Measurements from ENCODE around the gene SPHK2. TPM values are rescaled to one million over a fixed set of nuclear protein-coding genes. Genes with fewer than 3 reads are reported as not detected.

The SPHK2 gene
- polyA plus RNA-seq, 3 donors: 8.5 to 9.4 (median 9.1) TPM

DNA sequence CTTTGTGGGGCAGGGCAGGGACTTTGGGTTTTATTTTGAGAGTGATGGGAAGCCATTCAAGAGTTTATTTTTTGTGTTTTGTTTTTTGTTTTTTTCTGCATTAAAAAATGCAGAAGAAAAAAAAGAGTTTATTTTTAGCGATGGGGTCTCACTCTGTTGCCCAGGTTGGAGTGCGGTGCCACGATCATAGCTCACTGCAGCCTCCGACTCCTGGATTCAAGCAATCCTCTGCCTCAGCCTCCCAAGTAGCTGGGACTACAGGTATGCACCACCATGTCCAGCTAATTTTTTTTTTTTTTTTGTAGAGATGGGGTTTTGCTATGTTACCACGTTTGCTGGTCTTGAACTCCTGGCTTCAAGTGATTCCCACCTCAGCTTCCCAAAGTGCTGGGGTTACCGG, 39.2 kb downstream of the SPHK2 start:
- H4K20me1 ChIP-seq (ENCODE audit: insufficient read depth, low read length): no peaks in the 10 kb centered on the region
- H3K27me3 ChIP-seq (ENCODE audit: control insufficient read depth in 2 of 2, insufficient read depth in 2 of 2, low read length in 2 of 2): no peaks in the 10 kb centered on the region
- H3K36me3 ChIP-seq (replicated peaks in 1 of 2; ENCODE audit: control insufficient read depth in 1 of 2, insufficient read depth in 2 of 2, low read length in 2 of 2): no peaks in the 10 kb centered on the region
- peaks cover 16% of the 10 kb centered on the region for H3K4me1 Mint-ChIP-seq
- no peaks in the 10 kb centered on the region for H3K9me3 ChIP-seq (replicated peaks in 1 of 2; ENCODE audit: control insufficient read depth in 1 of 2, insufficient read depth in 1 of 2, low read length in 2 of 2)
- no peak overlapping the region for H3K4me3 Mint-ChIP-seq
- intact Hi-C loops (cut with micrococcal nuclease): no loop called here
- peaks cover 18 to 22% of the 10 kb centered on the region in 2 donors for H3K4me1 ChIP-seq (ENCODE audit: control insufficient read depth in 1 of 2, insufficient read depth in 2 of 2, low read length in 2 of 2)
- no peaks in the 10 kb centered on the region for H3K36me3 Mint-ChIP-seq
- H3K27me3 Mint-ChIP-seq (ENCODE audit: low read depth in 3 of 3): peaks cover 7 to 10% (median 7%) of the 10 kb centered on the region in 3 donors
- H3K27ac ChIP-seq (ENCODE audit: low read depth in 1 of 2, low read length in 2 of 2): no peak overlapping the region
- H3K79me2 ChIP-seq (ENCODE audit: insufficient read depth, low read length): no peaks in the 10 kb centered on the region
- H3K9ac ChIP-seq (ENCODE audit: insufficient read depth, low read length, poor library complexity, severe bottlenecking): no peak overlapping the region
- peaks cover 0 to 3% (median 0%) of the 10 kb centered on the region in 7 donors for H3K9me3 Mint-ChIP-seq
- H2AFZ ChIP-seq (ENCODE audit: insufficient read depth, low read depth, low read length, poor library complexity, severe bottlenecking): no peak overlapping the region
- H3K4me3 ChIP-seq (replicated peaks in 1 of 3; ENCODE audit: low read depth in 2 of 3, low read length in 3 of 3): no peak overlapping the region
- no peak overlapping the region for H3K27ac Mint-ChIP-seq
- WGBS (ENCODE audit: insufficient coverage): 90% methylated on average over 3 of the region's 6 CpGs
- TF ChIP-seq, protein P1, sequence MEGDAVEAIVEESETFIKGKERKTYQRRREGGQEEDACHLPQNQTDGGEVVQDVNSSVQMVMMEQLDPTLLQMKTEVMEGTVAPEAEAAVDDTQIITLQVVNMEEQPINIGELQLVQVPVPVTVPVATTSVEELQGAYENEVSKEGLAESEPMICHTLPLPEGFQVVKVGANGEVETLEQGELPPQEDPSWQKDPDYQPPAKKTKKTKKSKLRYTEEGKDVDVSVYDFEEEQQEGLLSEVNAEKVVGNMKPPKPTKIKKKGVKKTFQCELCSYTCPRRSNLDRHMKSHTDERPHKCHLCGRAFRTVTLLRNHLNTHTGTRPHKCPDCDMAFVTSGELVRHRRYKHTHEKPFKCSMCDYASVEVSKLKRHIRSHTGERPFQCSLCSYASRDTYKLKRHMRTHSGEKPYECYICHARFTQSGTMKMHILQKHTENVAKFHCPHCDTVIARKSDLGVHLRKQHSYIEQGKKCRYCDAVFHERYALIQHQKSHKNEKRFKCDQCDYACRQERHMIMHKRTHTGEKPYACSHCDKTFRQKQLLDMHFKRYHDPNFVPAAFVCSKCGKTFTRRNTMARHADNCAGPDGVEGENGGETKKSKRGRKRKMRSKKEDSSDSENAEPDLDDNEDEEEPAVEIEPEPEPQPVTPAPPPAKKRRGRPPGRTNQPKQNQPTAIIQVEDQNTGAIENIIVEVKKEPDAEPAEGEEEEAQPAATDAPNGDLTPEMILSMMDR (IDR thresholded peaks at IDR 0.05): no peak
- H3K4me2 ChIP-seq (replicated peaks; ENCODE audit: extremely low read depth, low read length, poor library complexity, severe bottlenecking): no peak overlapping the region
- DNase-seq: no peak

DNA sequence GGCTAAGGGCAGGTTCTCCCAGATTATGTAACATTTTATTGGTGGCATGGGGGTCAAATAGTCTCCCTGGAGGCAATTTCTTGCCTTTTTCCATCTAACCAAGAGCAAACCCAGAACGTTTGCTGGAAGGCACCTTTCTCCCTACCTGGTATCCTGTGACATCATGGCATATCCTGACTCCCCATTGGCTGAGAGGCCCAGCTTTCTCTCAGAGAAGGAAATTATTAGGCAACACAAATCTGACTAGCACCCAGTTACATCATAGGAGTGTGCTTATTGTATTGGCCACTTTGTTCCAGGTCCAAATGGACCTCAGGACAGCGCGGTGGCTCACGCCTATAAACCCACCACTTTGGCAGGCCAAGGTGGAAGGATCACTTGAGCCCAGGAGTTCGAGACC, 40.5 kb downstream of the SPHK2 start:
- Histone ChIP-seq H3K79me2 (ENCODE audit: insufficient read depth, low read length) (no peaks in the 10 kb centered on the region), H4K20me1 (ENCODE audit: insufficient read depth, low read length) (no peaks in the 10 kb centered on the region), H3K27ac (ENCODE audit: low read depth in 1 of 2, low read length in 2 of 2) (no peak overlapping the region), H3K4me1 (ENCODE audit: control insufficient read depth in 1 of 2, insufficient read depth in 2 of 2, low read length in 2 of 2) (peaks cover 18 to 22% of the 10 kb centered on the region in 2 donors), H3K4me3 (replicated peaks in 1 of 3; ENCODE audit: low read depth in 2 of 3, low read length in 3 of 3) (no peak overlapping the region), H3K9ac (ENCODE audit: insufficient read depth, low read length, poor library complexity, severe bottlenecking) (no peak overlapping the region), H3K27me3 (ENCODE audit: control insufficient read depth in 2 of 2, insufficient read depth in 2 of 2, low read length in 2 of 2) (no peaks in the 10 kb centered on the region), H2AFZ (ENCODE audit: insufficient read depth, low read depth, low read length, poor library complexity, severe bottlenecking) (no peak overlapping the region), H3K4me2 (replicated peaks; ENCODE audit: extremely low read depth, low read length, poor library complexity, severe bottlenecking) (no peak overlapping the region), H3K9me3 (replicated peaks in 1 of 2; ENCODE audit: control insufficient read depth in 1 of 2, insufficient read depth in 1 of 2, low read length in 2 of 2) (no peaks in the 10 kb centered on the region), H3K36me3 (replicated peaks in 1 of 2; ENCODE audit: control insufficient read depth in 1 of 2, insufficient read depth in 2 of 2, low read length in 2 of 2) (no peaks in the 10 kb centered on the region)
- H3K36me3 Mint-ChIP-seq: no peaks in the 10 kb centered on the region
- DNase-seq: peak; percentile 46 to 79 (median 78)
- TF ChIP-seq, protein P1 (IDR thresholded peaks at IDR 0.05): no peak
- peaks cover 16% of the 10 kb centered on the region for H3K4me1 Mint-ChIP-seq
- H3K9me3 Mint-ChIP-seq: no peaks in the 10 kb centered on the region
- H3K4me3 Mint-ChIP-seq: no peak overlapping the region
- H3K27ac Mint-ChIP-seq: peak overlapping the region in 4 of 7 donors; percentile 47 to 81 (median 74)
- peaks cover 3 to 7% (median 7%) of the 10 kb centered on the region in 3 donors for H3K27me3 Mint-ChIP-seq (ENCODE audit: low read depth in 3 of 3)
- intact Hi-C loops (cut with micrococcal nuclease): no loop called here
- 67% methylated on average over 3 of the region's 5 CpGs for WGBS (ENCODE audit: insufficient coverage)
